Endodermal cell (in vitro differentiated cells): ENCODE measurements around the gene NKPD1. TPM values are rescaled to one million over a fixed set of nuclear protein-coding genes. Genes with fewer than 3 reads are reported as not detected.

Experiments used
- DNase-seq: peaks from one replicate; pipeline ENCODE4 v3.0.0-alpha.2; 2017
- H3K27ac ChIP-seq: 2 replicates; pipeline ENCODE4 v1.5.1; 2013; ENCODE audit warnings: mild to moderate bottlenecking, low read depth, low read length, moderate library complexity
- H3K27me3 ChIP-seq: 2 replicates; pipeline ENCODE4 v1.6.1; 2013; ENCODE audit warnings: mild to moderate bottlenecking, low read length, moderate library complexity; ENCODE audit not compliant: insufficient read depth, control insufficient read depth, poor library complexity, severe bottlenecking
- H3K36me3 ChIP-seq: 2 replicates; pipeline ENCODE4 v1.7.0; 2013; ENCODE audit warnings: mild to moderate bottlenecking, low read length, moderate library complexity; ENCODE audit not compliant: control insufficient read depth, insufficient read depth
- H3K4me1 ChIP-seq: one replicate; pipeline ENCODE4 v1.7.0; 2013; ENCODE audit warnings: low read length; ENCODE audit not compliant: control insufficient read depth, insufficient read depth
- H3K4me3 ChIP-seq: 2 replicates; pipeline ENCODE4 v1.5.1; 2013; ENCODE audit warnings: mild to moderate bottlenecking, low read length, moderate library complexity
- H3K9ac ChIP-seq: 2 replicates; pipeline ENCODE4 v1.6.1; 2013; ENCODE audit warnings: mild to moderate bottlenecking, low read length, moderate library complexity; ENCODE audit not compliant: poor library complexity, severe bottlenecking; ENCODE audit errors: extremely low read depth
- H3K9me3 ChIP-seq: 2 replicates; pipeline ENCODE4 v1.6.1; 2013; ENCODE audit warnings: mild to moderate bottlenecking, low read length, moderate library complexity; ENCODE audit not compliant: control insufficient read depth
- H3K27ac Mint-ChIP-seq: 2 replicates; pipeline ENCODE4 v1.8.0; 2020; ENCODE audit warnings: mixed read lengths
- H3K27me3 Mint-ChIP-seq: 2 replicates; pipeline ENCODE4 v1.8.0; 2021; ENCODE audit warnings: mild to moderate bottlenecking, mixed read lengths; ENCODE audit not compliant: insufficient read depth
- H3K36me3 Mint-ChIP-seq: 2 replicates; pipeline ENCODE4 v1.8.0; 2020; ENCODE audit warnings: low read depth, mixed read lengths
- H3K4me1 Mint-ChIP-seq: 2 replicates; pipeline ENCODE4 v1.8.0; 2020; ENCODE audit warnings: mixed read lengths
- H3K4me3 Mint-ChIP-seq: 2 replicates; pipeline ENCODE4 v1.8.0; 2020; ENCODE audit warnings: mild to moderate bottlenecking, moderate library complexity, mixed read lengths
- H3K9me3 Mint-ChIP-seq: 2 replicates; pipeline ENCODE4 v1.8.0; 2020; ENCODE audit warnings: mild to moderate bottlenecking, mixed read lengths
- WGBS, 2 experiments: methylation state at CpG; one replicate each; pipeline versions ENCODE4 v1.1.5 to v1.1.7; 2013; ENCODE audit warnings: missing lambda C conversion rate in 2 of 2, mixed read lengths in 1 of 2; ENCODE audit not compliant: insufficient coverage in 1 of 2, insufficient read length in 1 of 2; 5-methylcytosine and 5-hydroxymethylcytosine counted together
- total RNA-seq, 2 donors: library from RNA; stranded (reverse); fragmentation: NEBNext Ultra II Directional in 1 of 2; extraction: Animal tissue kit (Norgen Biotek cat#: 25700) in 1 of 2; gene quantifications; 2 replicates in 1 of 2; 3 replicates in 1 of 2; pipeline ENCODE4 v1.2.1, GENCODE V29; 2021
- TF ChIP-seq, protein P1 (sequence below): fragments of 200-600 bp; sonication (generic); conservative IDR thresholded peaks from 2 replicates; pipeline ENCODE4 v1.5.0; 2021; ENCODE audit warnings: antibody characterized with exemption, mild to moderate bottlenecking

The NKPD1 gene
- total RNA-seq, 2 donors from 2014 or later = 0.15 to 0.22 TPM

DNA sequence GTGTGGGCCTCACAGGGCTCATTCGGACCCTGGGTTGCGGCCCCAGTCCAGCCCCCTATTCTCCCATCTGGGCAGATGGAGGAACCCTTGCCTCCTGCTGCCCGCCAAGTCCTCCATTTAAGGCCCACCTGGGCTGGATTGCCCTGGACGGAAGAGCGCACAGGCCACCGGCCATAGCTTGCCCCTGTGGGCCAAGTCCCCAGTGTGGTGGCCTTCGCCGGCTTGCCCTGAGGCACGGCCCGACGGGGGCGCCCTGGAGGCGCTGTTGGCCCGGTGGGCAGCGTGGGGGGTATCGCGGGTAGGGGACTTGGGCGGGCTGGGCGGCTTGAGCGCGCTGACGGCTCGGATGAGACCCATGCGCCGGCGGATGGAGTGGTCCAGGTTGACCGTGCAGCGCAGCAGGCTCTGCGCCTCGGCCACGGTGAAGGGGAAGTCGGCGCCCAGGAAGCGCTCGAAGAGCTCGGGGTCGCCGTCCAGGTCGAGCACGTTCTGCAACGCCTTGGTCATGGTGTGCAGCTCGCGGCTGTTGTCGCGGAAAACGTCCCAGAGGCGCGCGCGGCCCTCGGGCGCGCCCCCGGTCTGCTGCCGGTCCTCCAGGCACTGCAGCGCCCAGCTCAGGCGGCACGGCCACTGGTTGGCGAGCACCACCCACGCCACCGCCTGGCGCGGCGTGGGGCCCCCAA, 8.8 kb downstream of the NKPD1 start:
- no peak overlapping the region for H3K9ac ChIP-seq
- no peaks in the 10 kb centered on the region for H3K36me3 ChIP-seq
- H3K4me3 ChIP-seq = no peak overlapping the region
- TF ChIP-seq, protein P1, sequence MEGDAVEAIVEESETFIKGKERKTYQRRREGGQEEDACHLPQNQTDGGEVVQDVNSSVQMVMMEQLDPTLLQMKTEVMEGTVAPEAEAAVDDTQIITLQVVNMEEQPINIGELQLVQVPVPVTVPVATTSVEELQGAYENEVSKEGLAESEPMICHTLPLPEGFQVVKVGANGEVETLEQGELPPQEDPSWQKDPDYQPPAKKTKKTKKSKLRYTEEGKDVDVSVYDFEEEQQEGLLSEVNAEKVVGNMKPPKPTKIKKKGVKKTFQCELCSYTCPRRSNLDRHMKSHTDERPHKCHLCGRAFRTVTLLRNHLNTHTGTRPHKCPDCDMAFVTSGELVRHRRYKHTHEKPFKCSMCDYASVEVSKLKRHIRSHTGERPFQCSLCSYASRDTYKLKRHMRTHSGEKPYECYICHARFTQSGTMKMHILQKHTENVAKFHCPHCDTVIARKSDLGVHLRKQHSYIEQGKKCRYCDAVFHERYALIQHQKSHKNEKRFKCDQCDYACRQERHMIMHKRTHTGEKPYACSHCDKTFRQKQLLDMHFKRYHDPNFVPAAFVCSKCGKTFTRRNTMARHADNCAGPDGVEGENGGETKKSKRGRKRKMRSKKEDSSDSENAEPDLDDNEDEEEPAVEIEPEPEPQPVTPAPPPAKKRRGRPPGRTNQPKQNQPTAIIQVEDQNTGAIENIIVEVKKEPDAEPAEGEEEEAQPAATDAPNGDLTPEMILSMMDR = no peak
- WGBS, 2 experiments = 82 to 89% methylated on average over 51 to 64 of the region's 64 CpGs
- H3K9me3 ChIP-seq = no peaks in the 10 kb centered on the region
- DNase-seq = peak; percentile 70
- Mint-ChIP-seq H3K27ac (no peak overlapping the region), H3K36me3 (peaks cover 10% of the 10 kb centered on the region), H3K9me3 (peaks cover 4% of the 10 kb centered on the region), H3K4me3 (no peak overlapping the region), H3K27me3 (peaks cover 59% of the 10 kb centered on the region), H3K4me1 (peaks cover 10% of the 10 kb centered on the region)
- H3K27ac ChIP-seq = no peak overlapping the region
- peaks cover 3% of the 10 kb centered on the region for H3K27me3 ChIP-seq
- peaks cover 12% of the 10 kb centered on the region for H3K4me1 ChIP-seq

DNA sequence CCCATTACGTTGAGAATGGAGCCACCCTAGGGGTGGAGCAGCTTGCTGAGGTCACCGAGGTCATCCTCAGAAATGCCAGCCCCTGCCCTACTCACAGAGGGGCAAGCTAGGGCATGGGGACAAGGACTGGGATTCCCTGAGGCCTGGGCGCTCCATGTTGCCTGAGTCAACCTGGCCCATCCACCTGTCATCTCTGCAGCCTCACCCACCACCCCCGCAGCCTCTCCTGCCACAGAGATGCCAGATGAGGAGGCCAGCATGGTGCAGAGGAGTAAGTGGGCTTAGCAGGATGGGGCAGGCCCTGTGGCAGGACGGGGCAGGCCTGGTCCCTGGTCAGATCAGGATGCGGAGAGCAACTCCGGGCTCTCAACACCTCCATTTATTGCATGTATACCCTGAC, 9.5 kb downstream of the NKPD1 start:
- H3K4me1 ChIP-seq = peaks cover 9% of the 10 kb centered on the region
- H3K36me3 ChIP-seq = peaks cover 4% of the 10 kb centered on the region
- H3K36me3 Mint-ChIP-seq = peaks cover 10% of the 10 kb centered on the region
- peaks cover 54% of the 10 kb centered on the region for H3K27me3 Mint-ChIP-seq
- DNase-seq = no peak
- H3K4me1 Mint-ChIP-seq = peaks cover 9% of the 10 kb centered on the region
- H3K9ac ChIP-seq = no peak overlapping the region
- no peak overlapping the region for H3K4me3 ChIP-seq
- H3K9me3 ChIP-seq = no peaks in the 10 kb centered on the region
- TF ChIP-seq, protein P1 = no peak
- H3K27ac Mint-ChIP-seq = no peak overlapping the region
- 79 to 98% methylated on average over 2 to 7 of the region's 7 CpGs for WGBS, 2 experiments
- H3K27ac ChIP-seq = no peak overlapping the region
- H3K9me3 Mint-ChIP-seq = peaks cover 4% of the 10 kb centered on the region
- H3K4me3 Mint-ChIP-seq = no peak overlapping the region
- peaks cover 3% of the 10 kb centered on the region for H3K27me3 ChIP-seq

DNA sequence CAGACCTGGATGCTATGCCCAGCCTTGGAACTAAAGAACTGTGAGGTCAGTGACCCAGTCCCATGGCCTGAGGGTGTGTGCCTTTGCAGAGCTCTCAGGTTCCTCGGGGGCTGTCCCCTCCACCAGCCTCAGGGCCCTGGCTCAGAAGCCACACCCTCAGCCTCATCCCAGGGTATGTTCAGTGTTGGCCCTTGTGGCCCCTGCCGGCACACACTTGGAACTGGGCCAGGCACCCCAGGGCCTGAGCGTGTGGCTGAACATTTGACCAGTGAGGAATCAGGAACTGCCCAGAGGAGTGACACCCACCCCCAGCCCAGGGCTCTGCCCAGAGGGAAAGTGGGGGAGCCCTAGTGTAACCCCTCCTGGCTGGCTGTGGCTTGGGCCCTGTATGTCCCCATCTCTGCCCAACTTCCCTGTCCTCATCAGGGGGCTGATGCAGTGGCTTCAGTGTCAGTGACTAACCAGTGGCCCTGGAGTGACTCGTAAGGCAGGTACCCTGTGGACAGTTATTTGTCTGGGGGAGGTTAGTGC, 10.0 kb downstream of the NKPD1 start:
- no peak for DNase-seq
- WGBS, 2 experiments = 89 to 94% methylated on average over 3 to 4 of the region's 4 CpGs
- no peak overlapping the region for H3K4me3 Mint-ChIP-seq
- Histone ChIP-seq H3K9me3 (no peaks in the 10 kb centered on the region), H3K4me3 (no peak overlapping the region), H3K36me3 (peaks cover 8% of the 10 kb centered on the region), H3K4me1 (peaks cover 6% of the 10 kb centered on the region), H3K27me3 (peaks cover 3% of the 10 kb centered on the region), H3K27ac (no peak overlapping the region), H3K9ac (no peak overlapping the region)
- no peak overlapping the region for H3K27ac Mint-ChIP-seq
- TF ChIP-seq, protein P1 = no peak
- peaks cover 4% of the 10 kb centered on the region for H3K9me3 Mint-ChIP-seq
- H3K4me1 Mint-ChIP-seq = peaks cover 8% of the 10 kb centered on the region
- peaks cover 50% of the 10 kb centered on the region for H3K27me3 Mint-ChIP-seq
- H3K36me3 Mint-ChIP-seq = peaks cover 13% of the 10 kb centered on the region
